ENCODE data around the gene TUBA4B. TPM values are rescaled to one million over a fixed set of nuclear protein-coding genes. Genes with fewer than 3 reads are reported as not detected.

TUBA4B gene
- total and polyA plus RNA-seq, 2 donors from 2014 or later = 0.98 to 15.4 TPM

- H3K9ac ChIP-seq (ENCODE audit: low read length in 3 of 3) = no peak overlapping the region
- no peak overlapping the region for H3K27ac ChIP-seq (ENCODE audit: low read depth in 2 of 2, low read length in 2 of 2)
- DNase-seq (no peak), FAIRE-seq (no peak)
- no peak overlapping the region for H3K4me3 ChIP-seq (ENCODE audit: low read length in 3 of 3)
- intact Hi-C loops (cut with DNase I) = no loop called here
- peaks cover 0 to 8% (median 3%) of the 10 kb centered on the region in 3 donors for H3K4me1 ChIP-seq (ENCODE audit: control insufficient read depth in 2 of 3, insufficient read depth in 2 of 3, low read depth in 1 of 3, low read length in 3 of 3)
- no peak for TF ChIP-seq CTCF (IDR thresholded peaks at IDR 0.05; ENCODE audit: borderline replicate concordance, extremely low read depth, insufficient read depth)
- no peaks in the 10 kb centered on the region for H3K27me3 ChIP-seq (ENCODE audit: control insufficient read depth, insufficient read depth, low read length)
- H3K9me3 ChIP-seq (ENCODE audit: control insufficient read depth in 2 of 3, insufficient read depth in 1 of 3, low read length in 3 of 3) = no peaks in the 10 kb centered on the region
- no peaks in the 10 kb centered on the region for H3K36me3 ChIP-seq (ENCODE audit: control insufficient read depth in 2 of 3, insufficient read depth in 3 of 3, low read length in 3 of 3)
These were observed 39.0 kb downstream of the TUBA4B start for GRCh38 chr2:219291910-219292490.

GRCh38 chr2:219292616-219293015 is 39.6 kb downstream of the TUBA4B start:
- Histone ChIP-seq H3K4me3 (ENCODE audit: low read length in 3 of 3) (no peak overlapping the region), H3K4me1 (ENCODE audit: control insufficient read depth in 2 of 3, insufficient read depth in 2 of 3, low read depth in 1 of 3, low read length in 3 of 3) (peaks cover 0 to 8% (median 3%) of the 10 kb centered on the region in 3 donors), H3K27ac (ENCODE audit: low read depth in 2 of 2, low read length in 2 of 2) (no peak overlapping the region), H3K27me3 (ENCODE audit: control insufficient read depth, insufficient read depth, low read length) (no peaks in the 10 kb centered on the region), H3K36me3 (ENCODE audit: control insufficient read depth in 2 of 3, insufficient read depth in 3 of 3, low read length in 3 of 3) (no peaks in the 10 kb centered on the region), H3K9me3 (ENCODE audit: control insufficient read depth in 2 of 3, insufficient read depth in 1 of 3, low read length in 3 of 3) (no peaks in the 10 kb centered on the region), H3K9ac (ENCODE audit: low read length in 3 of 3) (no peak overlapping the region)
- intact Hi-C loops (cut with DNase I) = no loop called here
- FAIRE-seq = no peak
- peak in 1 of 5 donors; percentile 55 for DNase-seq
- no peak for TF ChIP-seq CTCF (IDR thresholded peaks at IDR 0.05; ENCODE audit: borderline replicate concordance, extremely low read depth, insufficient read depth)

- Histone ChIP-seq H3K4me3 (ENCODE audit: low read length in 3 of 3) (no peak overlapping the region), H3K27ac (ENCODE audit: low read depth in 2 of 2, low read length in 2 of 2) (no peak overlapping the region), H3K9ac (ENCODE audit: low read length in 3 of 3) (no peak overlapping the region), H3K9me3 (ENCODE audit: control insufficient read depth in 2 of 3, insufficient read depth in 1 of 3, low read length in 3 of 3) (no peaks in the 10 kb centered on the region), H3K27me3 (ENCODE audit: control insufficient read depth, insufficient read depth, low read length) (no peaks in the 10 kb centered on the region), H3K4me1 (ENCODE audit: control insufficient read depth in 2 of 3, insufficient read depth in 2 of 3, low read depth in 1 of 3, low read length in 3 of 3) (peaks cover 0 to 8% (median 3%) of the 10 kb centered on the region in 3 donors), H3K36me3 (ENCODE audit: control insufficient read depth in 2 of 3, insufficient read depth in 3 of 3, low read length in 3 of 3) (no peaks in the 10 kb centered on the region)
- no peak for TF ChIP-seq CTCF (IDR thresholded peaks at IDR 0.05; ENCODE audit: borderline replicate concordance, extremely low read depth, insufficient read depth)
- DNase-seq (peak in 2 of 5 donors; percentile 45 to 48), FAIRE-seq (no peak)
- intact Hi-C loops (cut with DNase I) = no loop called here
These were observed 40.7 kb downstream of the TUBA4B start for GRCh38 chr2:219293736-219294231.

All from kidney (tissue), 14 donors.